KMS-11 (cell line): ENCODE data around the gene UBE2O.

ENCODE experiments used
- H2AFZ ChIP-seq: fragments of 200-600 bp; sonication (generic); 2 replicates; pipeline ENCODE4 v1.6.1; 2016; ENCODE audit warnings: antibody characterized with exemption, mixed run types, low read depth
- H3K27ac ChIP-seq: fragments of 200-600 bp; sonication (generic); 2 replicates; pipeline ENCODE4 v1.6.1; 2016; ENCODE audit warnings: mild to moderate bottlenecking, mixed run types
- H3K27me3 ChIP-seq: fragments of 200-600 bp; sonication (generic); 2 replicates; pipeline ENCODE4 v1.6.1; 2017; ENCODE audit warnings: mild to moderate bottlenecking, low read depth, mixed run types, moderate library complexity; ENCODE audit not compliant: insufficient read depth
- H3K36me3 ChIP-seq: fragments of 200-600 bp; sonication (generic); 2 replicates; pipeline ENCODE4 v1.6.1; 2017; ENCODE audit warnings: mild to moderate bottlenecking, mixed run types; ENCODE audit not compliant: insufficient read depth
- H3K4me1 ChIP-seq: fragments of 200-600 bp; sonication (generic); 2 replicates; pipeline ENCODE4 v1.6.1; 2016; ENCODE audit warnings: mild to moderate bottlenecking, low read depth, mixed run types; ENCODE audit not compliant: poor library complexity, severe bottlenecking
- H3K4me2 ChIP-seq: fragments of 200-600 bp; sonication (generic); 2 replicates; pipeline ENCODE4 v1.7.0; 2016; ENCODE audit warnings: mild to moderate bottlenecking, mixed run types
- H3K4me3 ChIP-seq: fragments of 200-600 bp; sonication (generic); IDR thresholded peaks from 2 replicates; pipeline ENCODE4 v1.6.1; 2017; ENCODE audit warnings: low read depth, low read length, mixed read lengths; ENCODE audit not compliant: insufficient read depth
- H3K79me2 ChIP-seq: fragments of 200-600 bp; sonication (generic); 2 replicates; pipeline ENCODE4 v1.6.1; 2016; ENCODE audit warnings: low read depth, mixed run types; ENCODE audit not compliant: insufficient read depth
- H3K9ac ChIP-seq: fragments of 200-600 bp; sonication (generic); 2 replicates; pipeline ENCODE4 v1.6.1; 2016; ENCODE audit warnings: mild to moderate bottlenecking, mixed run types
- H4K20me1 ChIP-seq: fragments of 200-600 bp; sonication (generic); 2 replicates; pipeline ENCODE4 v1.6.1; 2016; ENCODE audit warnings: mild to moderate bottlenecking, mixed run types; ENCODE audit not compliant: insufficient read depth
- CTCF ChIP-seq: fragments of 200-600 bp; sonication (generic); conservative IDR thresholded peaks from 2 replicates; pipeline ENCODE4 v1.6.1; 2017; ENCODE audit warnings: low read depth, mild to moderate bottlenecking, antibody characterized with exemption, low read length, moderate library complexity, mixed read lengths

Gene UBE2O

GRCh38 chr17:76433693-76434092 lies 19.3 kb downstream of the UBE2O start:
- H3K9ac ChIP-seq: no peak overlapping the region
- H2AFZ ChIP-seq: no peak overlapping the region
- no peak overlapping the region for H3K27ac ChIP-seq
- no peaks in the 10 kb centered on the region for H3K36me3 ChIP-seq
- peaks cover 51% of the 10 kb centered on the region; the same call in 1 of the 2 replicates for H3K79me2 ChIP-seq
- H3K4me3 ChIP-seq: no peak overlapping the region
- no peaks in the 10 kb centered on the region; the same call in 1 of the 2 replicates for H4K20me1 ChIP-seq
- no peak overlapping the region for H3K4me2 ChIP-seq
- H3K27me3 ChIP-seq: no peaks in the 10 kb centered on the region
- TF ChIP-seq CTCF: no peak
- no peaks in the 10 kb centered on the region for H3K4me1 ChIP-seq

- H3K4me2 ChIP-seq: no peak overlapping the region
- no peaks in the 10 kb centered on the region for H3K36me3 ChIP-seq
- no peak overlapping the region for H2AFZ ChIP-seq
- no peaks in the 10 kb centered on the region; the same call in 1 of the 2 replicates for H4K20me1 ChIP-seq
- H3K79me2 ChIP-seq: peaks cover 59% of the 10 kb centered on the region; the same call in 1 of the 2 replicates
- H3K9ac ChIP-seq: no peak overlapping the region
- H3K27me3 ChIP-seq: no peaks in the 10 kb centered on the region
- peak; percentile 81 for TF ChIP-seq CTCF
- H3K27ac ChIP-seq: no peak overlapping the region
- no peaks in the 10 kb centered on the region for H3K4me1 ChIP-seq
- no peak overlapping the region for H3K4me3 ChIP-seq
These were observed 20.1 kb downstream of the UBE2O start for GRCh38 chr17:76432712-76433336.

GRCh38 chr17:76432004-76432403 lies 20.9 kb downstream of the UBE2O start:
- Histone ChIP-seq H3K36me3 (no peaks in the 10 kb centered on the region), H2AFZ (no peak overlapping the region), H4K20me1 (no peaks in the 10 kb centered on the region; the same call in 1 of the 2 replicates), H3K4me2 (no peak overlapping the region), H3K4me3 (no peak overlapping the region), H3K9ac (no peak overlapping the region), H3K4me1 (no peaks in the 10 kb centered on the region), H3K79me2 (peaks cover 64% of the 10 kb centered on the region; the same call in 1 of the 2 replicates), H3K27me3 (no peaks in the 10 kb centered on the region), H3K27ac (no peak overlapping the region)
- TF ChIP-seq CTCF: no peak

- Histone ChIP-seq H3K4me2 (no peak overlapping the region), H3K36me3 (no peaks in the 10 kb centered on the region), H2AFZ (no peak overlapping the region), H3K4me1 (no peaks in the 10 kb centered on the region), H3K9ac (no peak overlapping the region), H3K27ac (no peak overlapping the region), H3K27me3 (no peaks in the 10 kb centered on the region), H4K20me1 (no peaks in the 10 kb centered on the region; the same call in 1 of the 2 replicates), H3K4me3 (no peak overlapping the region), H3K79me2 (peaks cover 60% of the 10 kb centered on the region; the same call in 1 of the 2 replicates)
- TF ChIP-seq CTCF: no peak
These were observed 21.4 kb downstream of the UBE2O start for GRCh38 chr17:76431509-76431908.
